Fibroblast of peridontal ligament (primary cell): ENCODE results near the gene TNRC6C.
"Not testable (repeated sequence)": the region's sequence is repeated elsewhere in the genome, so short reads cannot be mapped to it uniquely, and the experiment has no call there.

Experiments used
- DNase-seq: peaks from one replicate; pipeline ENCODE4 v3.0.0-alpha.2; 2010; ENCODE audit errors: extremely low read depth

TNRC6C gene

DNA sequence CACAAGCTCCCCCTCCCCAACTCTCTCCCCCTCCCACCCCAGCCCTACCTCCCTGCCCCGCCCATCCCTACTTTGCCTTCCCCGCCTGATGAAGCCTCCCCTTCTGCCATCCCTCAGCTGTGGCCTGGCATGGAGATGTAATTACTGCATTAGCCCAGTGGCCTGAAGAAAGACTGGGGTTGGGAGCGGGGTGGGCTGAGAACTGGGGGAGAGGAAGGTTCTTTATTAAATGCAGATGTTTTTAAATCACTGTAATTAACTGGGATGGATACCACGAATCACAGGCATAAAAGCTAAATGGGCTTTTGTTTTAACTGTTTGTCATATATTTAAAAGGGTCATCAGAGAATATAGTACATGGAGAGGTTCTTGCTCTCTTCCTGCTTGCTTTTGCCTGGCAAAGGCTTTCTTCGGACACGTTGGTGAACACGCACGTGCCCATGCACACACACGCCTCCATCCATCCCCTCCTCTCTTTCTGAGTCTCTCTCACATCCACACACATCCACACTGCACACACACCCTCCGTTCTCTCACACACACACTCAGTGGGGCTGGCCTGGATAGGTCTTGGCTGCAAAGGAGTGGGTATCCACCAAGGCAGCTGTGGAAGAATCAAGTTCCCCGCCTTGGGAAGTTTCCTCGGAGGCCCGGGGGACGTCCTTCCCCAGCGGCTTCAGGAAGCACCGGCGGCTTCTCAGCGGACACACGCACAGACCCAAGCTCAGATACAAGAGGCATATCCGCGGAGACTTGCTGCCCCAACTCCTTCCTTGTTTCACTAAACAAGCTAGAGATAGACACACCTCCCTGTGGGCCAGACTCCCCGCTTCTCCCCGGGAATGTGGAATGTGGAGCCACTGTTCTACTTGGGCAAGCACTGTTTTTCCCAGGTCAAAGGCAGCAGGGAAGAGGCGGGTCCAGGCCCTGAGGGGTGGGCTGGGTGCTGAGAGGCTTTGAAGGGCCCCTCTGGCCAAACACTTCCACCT, 27.4 kb upstream of the TNRC6C start:
- DNase-seq: no peak

- DNase-seq: no peak
Observed at GRCh38 chr17:77933777-77934398, 24.6 kb upstream of the TNRC6C start.

DNA sequence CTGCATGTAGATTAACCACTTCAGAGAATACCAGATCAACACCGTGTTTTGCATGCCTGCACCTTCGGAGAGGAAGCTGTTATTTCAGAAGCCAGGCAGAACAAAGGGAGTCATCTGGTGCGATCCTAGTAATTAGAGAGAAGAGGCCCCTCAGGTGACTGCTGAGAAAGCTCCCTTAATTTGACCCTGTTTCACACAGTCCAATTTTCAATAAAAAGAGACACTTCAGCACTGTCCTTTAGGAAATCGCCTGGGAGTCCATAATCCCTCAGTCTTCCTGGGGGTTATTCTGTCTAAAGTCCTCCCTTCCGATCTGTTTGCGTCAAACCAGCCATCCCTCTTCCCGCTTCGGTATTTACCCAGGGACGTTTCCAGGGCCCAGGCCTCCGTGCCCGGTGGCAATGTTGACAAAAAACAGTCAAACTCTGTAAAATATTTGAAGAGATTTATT, 23.4 kb upstream of the TNRC6C start:
- no peak for DNase-seq

DNA sequence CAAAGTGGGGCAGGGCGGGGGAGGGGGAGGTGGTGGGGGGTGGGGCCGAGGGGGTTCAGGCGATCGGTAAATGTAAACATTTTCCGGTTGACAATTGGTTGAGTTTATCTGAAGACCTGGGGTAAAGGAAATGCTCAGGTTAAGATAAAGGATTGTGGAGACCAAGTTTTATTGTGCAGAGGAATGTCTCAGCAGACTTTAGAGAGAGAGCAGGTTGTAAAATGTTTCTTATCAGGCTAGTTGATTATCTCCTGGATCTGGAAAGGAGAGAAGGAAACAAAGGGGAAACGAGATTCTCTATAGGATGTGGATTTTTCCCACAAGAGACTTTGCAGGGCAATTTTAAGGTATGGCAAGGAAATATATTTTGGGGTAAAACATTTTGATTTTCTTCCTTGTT, 22.8 kb upstream of the TNRC6C start:
- not testable (repeated sequence) for DNase-seq

DNA sequence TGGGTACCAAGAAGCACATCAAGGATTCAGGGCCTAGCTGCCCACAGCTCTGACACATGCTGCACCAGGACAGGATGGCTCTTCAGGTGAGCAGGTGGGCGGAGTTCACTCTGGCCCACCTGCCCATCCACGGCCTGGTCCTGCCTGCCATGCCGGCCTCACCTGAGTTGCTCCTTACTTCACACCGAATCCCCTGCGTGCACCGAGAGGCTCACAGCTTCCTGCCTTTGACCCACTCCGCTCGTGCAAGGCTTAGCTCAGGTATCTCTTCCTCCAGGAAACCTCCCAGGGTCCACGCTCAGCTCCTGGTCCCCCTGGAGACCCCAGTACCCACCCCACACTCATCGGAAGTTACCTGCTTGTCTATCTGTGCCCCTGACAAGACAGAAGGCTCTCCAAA, 21.6 kb upstream of the TNRC6C start:
- DNase-seq: no peak

GRCh38 chr17:77941004-77941403, 17.5 kb upstream of the TNRC6C start:
- DNase-seq: no peak

- no peak for DNase-seq
Observed at GRCh38 chr17:77942112-77942988, 16.2 kb upstream of the TNRC6C start.

DNA sequence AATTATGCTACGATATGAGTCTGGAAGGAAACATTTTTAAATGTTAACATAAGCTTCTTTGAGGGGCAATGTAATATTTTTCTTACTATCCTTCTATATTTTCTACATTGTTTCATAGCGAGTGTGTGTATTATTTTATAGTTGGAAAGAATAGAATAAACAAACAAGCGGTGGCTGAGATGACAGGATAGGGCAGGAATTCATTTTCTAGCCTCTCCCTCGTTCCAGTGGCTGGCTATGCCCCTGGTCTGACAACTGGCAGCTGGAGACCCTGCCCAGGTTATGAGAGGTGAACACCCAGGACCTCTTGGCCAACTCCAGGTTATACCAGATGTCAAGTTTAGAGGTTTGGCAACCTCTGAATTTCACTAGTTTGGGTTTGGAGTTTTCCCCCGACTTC, 14.5 kb upstream of the TNRC6C start:
- DNase-seq: no peak

GRCh38 chr17:77944390-77945222, 13.9 kb upstream of the TNRC6C start:
- no peak for DNase-seq

- no peak for DNase-seq
Observed at GRCh38 chr17:77946900-77947645, 11.4 kb upstream of the TNRC6C start.

DNA sequence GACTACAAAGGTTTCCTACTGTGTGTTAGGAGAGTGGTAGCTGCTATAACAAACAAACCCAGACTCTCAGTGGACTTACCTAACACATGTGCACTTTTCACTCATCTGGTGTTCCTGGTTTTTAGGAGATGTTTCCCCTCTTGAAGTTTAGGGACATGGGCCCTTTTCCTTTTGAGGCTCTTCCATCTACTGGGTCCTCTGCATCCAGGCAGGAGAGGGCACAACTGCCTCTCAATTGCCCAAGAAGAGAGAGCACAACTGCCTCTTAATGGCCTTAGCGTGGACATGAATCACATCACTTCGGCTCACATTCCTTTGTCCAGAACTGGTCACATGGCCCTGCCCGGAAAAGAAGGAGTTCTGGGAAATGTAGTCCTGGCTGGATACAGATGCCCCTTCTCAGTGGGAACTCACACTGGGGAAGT, 9.8 kb upstream of the TNRC6C start:
- DNase-seq: peak; percentile 37

DNA sequence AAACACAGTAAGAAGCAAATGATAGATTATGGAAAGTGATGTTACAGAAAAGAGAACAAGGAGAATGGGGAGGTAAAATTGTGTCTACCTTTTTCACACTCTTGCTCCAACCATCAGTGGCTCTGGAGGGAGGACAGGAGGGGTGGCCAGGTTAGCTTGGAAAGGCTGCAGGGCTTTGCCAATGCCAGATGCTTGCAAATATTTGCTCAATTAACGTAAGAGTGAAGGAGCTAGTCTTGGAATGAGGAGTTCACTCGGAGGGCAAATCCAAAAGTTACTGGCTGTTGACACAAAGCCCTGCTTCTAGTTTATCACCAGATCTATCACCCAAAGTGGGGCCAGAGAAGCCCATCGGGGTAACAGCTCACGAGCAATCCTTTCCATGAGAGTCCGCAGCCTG, 7.4 kb upstream of the TNRC6C start:
- no peak for DNase-seq

DNA sequence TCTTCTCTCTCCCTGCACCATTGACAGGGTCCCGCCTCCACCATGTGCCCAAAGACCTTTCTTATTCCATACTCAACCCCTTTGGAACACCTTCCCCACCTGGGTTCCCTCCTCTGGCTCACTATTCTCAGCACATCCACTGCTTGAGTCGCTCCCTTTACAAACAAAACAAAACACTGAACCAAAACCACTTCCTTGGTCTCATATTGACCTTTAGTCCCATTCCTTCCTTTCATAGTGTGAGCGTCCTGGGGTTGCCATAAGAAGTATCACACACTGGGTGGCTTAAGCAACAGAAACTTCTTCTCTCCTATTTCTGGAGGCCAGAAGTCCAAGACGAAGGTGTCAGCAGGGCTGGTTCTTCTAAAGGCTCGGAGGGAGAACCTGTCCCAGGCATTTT, 6.1 kb upstream of the TNRC6C start:
- DNase-seq: no peak

DNA sequence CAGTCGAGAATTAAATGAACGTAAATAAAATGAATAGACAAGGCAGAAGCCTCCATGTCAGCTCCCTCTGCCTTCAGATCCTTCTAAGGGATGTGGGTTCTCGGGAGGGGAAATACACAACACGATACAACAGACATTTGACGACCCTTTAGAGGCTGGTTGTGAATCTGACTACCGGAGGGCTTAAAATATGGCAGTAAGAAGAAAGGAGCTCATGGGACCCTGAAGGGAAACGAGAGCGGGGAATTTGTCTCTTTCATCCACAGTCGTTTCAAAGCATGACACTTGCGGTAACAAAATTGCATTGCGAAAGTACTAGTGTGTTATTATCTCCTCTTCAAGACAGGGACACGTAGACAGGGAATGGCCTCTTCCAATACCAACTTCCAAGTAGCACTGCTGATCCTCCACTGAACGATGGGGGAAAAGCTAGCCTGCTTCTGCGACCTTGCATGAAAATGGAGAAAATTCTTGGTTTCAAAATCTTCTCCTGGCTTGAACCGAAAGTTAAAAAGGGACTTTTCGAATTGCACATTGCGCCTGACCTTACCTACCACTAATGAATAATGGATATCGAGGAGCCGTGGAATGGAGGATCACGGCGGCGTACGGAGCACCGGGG, 1.2 kb upstream of the TNRC6C start:
- DNase-seq: peak; percentile 42

- no peak for DNase-seq
Observed at GRCh38 chr17:77958716-77959125, 218 bp downstream of the TNRC6C start.

DNA sequence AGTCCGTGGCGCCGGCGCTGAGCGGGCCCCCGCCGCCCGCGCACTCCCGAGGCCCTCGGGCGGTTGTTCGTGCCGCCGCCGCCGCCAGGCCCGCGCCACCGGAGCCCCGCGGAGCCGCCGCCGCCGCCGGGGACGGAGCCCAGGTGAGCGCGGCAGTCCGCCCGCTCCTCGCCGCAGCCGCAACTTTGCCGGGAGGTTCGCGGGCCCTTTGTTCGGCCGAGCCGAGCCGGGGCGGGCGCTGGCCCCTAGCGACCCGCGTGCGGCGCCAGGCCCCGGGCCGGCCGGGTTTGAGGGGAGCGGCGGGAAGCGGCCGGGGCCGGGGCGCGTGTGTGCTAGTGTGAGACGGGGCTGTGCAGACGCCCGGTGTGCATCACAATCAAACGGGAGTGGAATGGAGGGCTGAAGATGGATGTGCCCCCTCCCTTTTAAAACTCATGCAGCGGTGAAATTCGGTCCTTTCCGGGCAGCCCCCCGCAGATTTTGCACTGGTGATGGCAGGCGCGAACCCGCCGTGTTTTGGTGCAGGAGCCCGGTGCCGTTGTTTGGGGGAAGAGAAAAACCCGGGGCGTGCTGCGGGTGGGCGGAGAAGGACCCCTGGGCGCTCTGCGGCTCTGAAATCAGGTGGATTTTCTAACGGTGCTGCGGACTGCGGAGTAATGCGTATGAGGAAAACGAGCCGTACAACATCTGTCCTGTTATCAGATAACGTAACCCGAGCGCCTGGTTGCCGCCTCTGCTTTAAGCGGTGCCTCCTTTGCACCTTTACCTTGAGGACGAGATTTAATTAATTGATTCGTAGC, 823 bp downstream of the TNRC6C start:
- DNase-seq: no peak

- DNase-seq: peak; percentile 47
Observed at GRCh38 chr17:77959926-77960521, 1.5 kb downstream of the TNRC6C start.

DNA sequence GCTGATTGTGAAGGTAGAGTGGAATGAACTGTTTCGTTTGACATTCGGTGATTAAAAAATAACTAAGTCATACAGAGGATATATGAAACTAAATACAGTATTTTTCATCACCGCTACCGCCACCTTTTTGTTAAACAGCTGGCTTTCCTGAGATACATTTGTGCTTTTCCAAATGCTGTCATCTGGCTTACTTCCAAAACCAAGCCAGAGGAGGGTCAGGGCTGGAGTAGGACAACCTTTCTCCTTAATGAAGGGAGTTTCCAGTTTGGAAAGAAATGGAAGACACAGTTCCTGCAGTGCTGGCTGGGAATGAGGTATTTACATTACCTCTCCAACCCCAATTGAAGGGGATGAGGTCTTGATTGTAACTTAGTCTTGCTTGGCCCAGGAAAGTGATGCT, 3.2 kb downstream of the TNRC6C start:
- no peak for DNase-seq

DNA sequence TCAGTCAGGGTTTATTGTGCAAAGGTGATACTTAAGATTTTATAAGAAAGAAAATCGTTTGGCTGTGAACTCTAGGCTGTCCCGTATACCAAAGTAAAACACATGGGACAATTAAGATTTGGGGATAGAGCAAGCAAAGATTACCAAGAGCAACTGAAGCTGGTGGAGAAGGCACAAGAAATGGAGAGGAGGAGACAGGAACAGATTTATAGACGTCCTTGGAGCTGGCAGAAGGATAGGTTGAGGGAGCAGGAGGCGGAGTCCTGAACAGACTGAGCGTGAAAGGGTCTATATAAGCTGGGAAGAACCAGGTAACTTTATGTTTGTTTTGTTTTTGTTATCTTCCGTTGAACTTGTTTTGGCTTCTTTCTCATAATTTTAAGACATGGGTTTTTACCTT, 3.8 kb downstream of the TNRC6C start:
- DNase-seq: no peak
